Caco-2 (cell line): ENCODE data around the gene VAPB. TPM values are rescaled to one million over a fixed set of nuclear protein-coding genes. Genes with fewer than 3 reads are reported as not detected.

ENCODE experiments used
- BruUV-seq: library from RNA; stranded (reverse); fragments of 400-500 nt; replicated peaks from 2 replicates; lab custom pipeline; 2021; lab: Mats Ljungman, UMichigan
- CTCF ChIA-PET: fragments of 300-600 bp; sonication (Branson Sonifier 250); formaldehyde crosslinking; loops from one replicate; lab custom pipeline; 2022; ENCODE audit warnings: antibody characterized with exemption; lab: Charles Lee
- POLR2A ChIA-PET: fragments of 300-600 bp; sonication (Branson Sonifier 250); formaldehyde crosslinking; loops from one replicate; lab custom pipeline; 2022; ENCODE audit warnings: antibody characterized with exemption; lab: Charles Lee
- DNase-seq, 2 experiments: peaks; one replicate each; pipeline versions ENCODE4 v3.0.0 to v3.0.0-alpha.2; 2020 to 2022
- H3K27me3 ChIP-seq: replicated peaks from 2 replicates; pipeline ENCODE4 v1.6.0; 2011; ENCODE audit warnings: low read length; ENCODE audit not compliant: control insufficient read depth, insufficient read depth
- H3K36me3 ChIP-seq: 2 replicates; pipeline ENCODE4 v1.5.1; 2011; ENCODE audit warnings: low read length; ENCODE audit not compliant: control insufficient read depth, insufficient read depth
- H3K4me1 ChIP-seq: fragments of 250-450 bp; sonication (Bioruptor Pico); 2 replicates; pipeline ENCODE4 v1.5.1; 2020; ENCODE audit warnings: mild to moderate bottlenecking
- H3K4me3 ChIP-seq: 2 replicates; pipeline ENCODE4 v1.5.1; 2011; ENCODE audit warnings: low read depth, mild to moderate bottlenecking, control low read depth, low read length
- H3K9me3 ChIP-seq: fragments of 250-450 bp; sonication (Bioruptor Pico); 2 replicates; pipeline ENCODE4 v1.5.1; 2020; ENCODE audit warnings: mild to moderate bottlenecking, moderate library complexity
- H3K27ac Mint-ChIP-seq: one replicate; pipeline ENCODE4 v1.8.0; 2022; ENCODE audit warnings: mixed read lengths; ENCODE audit not compliant: unreplicated experiment
- H3K27me3 Mint-ChIP-seq: one replicate; pipeline ENCODE4 v1.8.0; 2022; ENCODE audit warnings: mixed read lengths; ENCODE audit not compliant: insufficient read depth, unreplicated experiment
- H3K36me3 Mint-ChIP-seq: one replicate; pipeline ENCODE4 v1.8.0; 2022; ENCODE audit warnings: mild to moderate bottlenecking, mixed read lengths; ENCODE audit not compliant: insufficient read depth, unreplicated experiment
- H3K4me1 Mint-ChIP-seq: one replicate; pipeline ENCODE4 v1.8.0; 2022; ENCODE audit warnings: low read depth, mixed read lengths; ENCODE audit not compliant: unreplicated experiment
- H3K4me3 Mint-ChIP-seq: one replicate; pipeline ENCODE4 v1.8.0; 2022; ENCODE audit warnings: mild to moderate bottlenecking, moderate library complexity, mixed read lengths; ENCODE audit not compliant: unreplicated experiment
- H3K9me3 Mint-ChIP-seq: one replicate; pipeline ENCODE4 v1.8.0; 2022; ENCODE audit warnings: mixed read lengths; ENCODE audit not compliant: unreplicated experiment
- CTCF ChIP-seq, 2 experiments: fragments of 200-600 bp in 1 of 2; IDR thresholded peaks; 1 replicate in 1 of 2; 2 replicates in 1 of 2; pipeline versions ENCODE4 v1.5.1 to v1.8.0; 2011 to 2022; ENCODE audit warnings: antibody characterized with exemption in 1 of 2, control low read depth in 1 of 2, inconsistent platforms in 1 of 2, low read depth in 1 of 2, low read length in 1 of 2, mild to moderate bottlenecking in 1 of 2, moderate library complexity in 1 of 2; ENCODE audit not compliant: insufficient read depth in 1 of 2, severe bottlenecking in 1 of 2, unreplicated experiment in 1 of 2
- intact Hi-C: fragments of 100-400 bp; cut with micrococcal nuclease; formaldehyde crosslinking; loops from one replicate; pipeline ENCODE4 v1.10.0; 2022; ENCODE audit not compliant: unreplicated experiment
- total RNA-seq: library from RNA; stranded (reverse); gene quantifications from 2 replicates; pipeline ENCODE4 v1.2.3, GENCODE V29; 2022

Gene VAPB
- total RNA-seq, 1 experiment from 2014 or later: 186 TPM

DNA sequence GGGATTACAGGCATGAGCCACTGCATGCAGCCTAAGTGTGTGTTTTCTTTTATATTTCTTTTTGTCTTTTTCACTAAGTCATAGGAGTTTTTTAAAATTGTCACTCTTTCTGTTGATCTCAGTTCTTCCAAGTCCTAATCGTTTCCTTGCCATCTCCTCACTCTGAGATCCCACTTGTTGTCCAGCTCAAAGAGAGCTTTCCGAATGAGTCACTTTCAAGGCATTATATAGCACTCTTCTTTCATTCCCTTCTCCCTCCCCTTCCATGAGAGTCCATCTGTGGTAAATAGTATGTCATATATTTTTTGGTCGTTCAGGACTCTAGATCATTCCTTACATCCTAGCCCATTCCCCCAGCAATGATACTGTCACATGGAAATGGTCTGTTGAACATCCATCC, 4.3 kb downstream of the VAPB start:
- POLR2A ChIA-PET: interaction anchor here (0.6 kb wide), 1 partner anchor 601 kb away, joined by 3 read pairs; no protein-coding TSS in a partner anchor
- Mint-ChIP-seq H3K9me3 (no peaks in the 10 kb centered on the region), H3K27me3 (no peaks in the 10 kb centered on the region), H3K4me1 (peaks cover 50% of the 10 kb centered on the region), H3K36me3 (peaks cover 61% of the 10 kb centered on the region), H3K27ac (peak overlapping the region; percentile 13), H3K4me3 (no peak overlapping the region)
- BruUV-seq: no TSS peak
- Histone ChIP-seq H3K27me3 (no peaks in the 10 kb centered on the region), H3K36me3 (peaks cover 5% of the 10 kb centered on the region; the same call in 1 of the 2 replicates), H3K9me3 (peaks cover 3% of the 10 kb centered on the region; the same call in 1 of the 2 replicates), H3K4me3 (no peak overlapping the region), H3K4me1 (peaks cover 44% of the 10 kb centered on the region)
- CTCF ChIA-PET: no interaction called here
- intact Hi-C loops: no loop called here
- TF ChIP-seq CTCF (IDR thresholded peaks at IDR 0.05; ENCODE audit: insufficient read depth in 1 of 2, low read depth in 1 of 2, low read length in 1 of 2, severe bottlenecking in 1 of 2, unreplicated experiment in 1 of 2): no peak
- no peak for DNase-seq

DNA sequence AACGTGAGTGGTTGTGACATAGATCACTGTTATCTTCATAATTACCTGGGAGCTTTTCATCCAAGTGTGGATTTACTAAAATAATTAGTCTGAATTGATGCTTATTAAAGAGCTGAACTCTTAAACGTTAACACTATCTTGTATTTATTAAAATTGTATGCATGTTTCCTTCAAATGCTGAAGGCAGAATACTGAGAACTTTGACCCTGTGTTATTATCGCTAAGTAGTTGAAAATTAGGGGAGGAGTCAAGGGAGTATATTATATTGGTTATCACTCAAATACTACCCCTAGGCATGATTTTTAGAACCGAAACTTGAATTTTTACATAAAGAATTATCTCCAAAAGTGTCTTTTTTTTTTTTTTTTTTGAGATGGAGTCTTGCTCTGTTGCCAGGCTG, 5.8 kb downstream of the VAPB start:
- BruUV-seq: no TSS peak
- no peak overlapping the region for H3K4me3 ChIP-seq
- Mint-ChIP-seq H3K4me3 (no peak overlapping the region), H3K27ac (no peak overlapping the region), H3K27me3 (no peaks in the 10 kb centered on the region), H3K4me1 (peaks cover 50% of the 10 kb centered on the region), H3K9me3 (no peaks in the 10 kb centered on the region), H3K36me3 (peaks cover 51% of the 10 kb centered on the region)
- intact Hi-C loops: no loop called here
- no peak for DNase-seq
- no peaks in the 10 kb centered on the region for H3K27me3 ChIP-seq
- H3K36me3 ChIP-seq: peaks cover 5% of the 10 kb centered on the region; the same call in 1 of the 2 replicates
- CTCF ChIA-PET: no interaction called here
- POLR2A ChIA-PET: no interaction called here
- no peaks in the 10 kb centered on the region for H3K9me3 ChIP-seq
- TF ChIP-seq CTCF (IDR thresholded peaks at IDR 0.05; ENCODE audit: insufficient read depth in 1 of 2, low read depth in 1 of 2, low read length in 1 of 2, severe bottlenecking in 1 of 2, unreplicated experiment in 1 of 2): no peak
- peaks cover 41% of the 10 kb centered on the region for H3K4me1 ChIP-seq

DNA sequence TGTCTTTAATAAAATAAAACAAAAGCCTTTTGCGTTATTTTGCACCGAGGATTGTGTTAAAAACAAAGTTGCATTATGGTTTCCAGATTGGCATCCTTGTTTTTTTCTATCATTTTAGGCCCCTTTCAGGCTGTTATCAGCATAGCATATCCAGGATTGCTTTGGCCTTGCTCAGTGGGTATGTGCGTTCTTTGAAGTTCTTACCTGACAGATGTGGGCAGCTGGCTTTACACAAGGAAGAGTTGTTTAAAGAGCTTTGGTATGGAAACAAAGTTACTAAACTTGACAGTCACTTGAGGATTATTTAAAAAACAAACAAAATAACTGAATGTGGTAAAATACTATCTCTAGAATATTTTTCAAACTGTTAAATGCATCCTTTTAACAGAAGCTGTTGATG, 6.6 kb downstream of the VAPB start:
- CTCF ChIA-PET: no interaction called here

More for the DNA sequence above, 6.6 kb downstream of the VAPB start:
- H3K36me3 ChIP-seq: peaks cover 4% of the 10 kb centered on the region; the same call in 1 of the 2 replicates
- Mint-ChIP-seq H3K36me3 (peaks cover 43% of the 10 kb centered on the region), H3K4me1 (peaks cover 43% of the 10 kb centered on the region), H3K9me3 (no peaks in the 10 kb centered on the region), H3K27me3 (no peaks in the 10 kb centered on the region), H3K4me3 (no peak overlapping the region), H3K27ac (no peak overlapping the region)
- no peak for TF ChIP-seq CTCF (IDR thresholded peaks at IDR 0.05; ENCODE audit: insufficient read depth in 1 of 2, low read depth in 1 of 2, low read length in 1 of 2, severe bottlenecking in 1 of 2, unreplicated experiment in 1 of 2)
- H3K4me3 ChIP-seq: no peak overlapping the region
- no peaks in the 10 kb centered on the region for H3K27me3 ChIP-seq
- no peaks in the 10 kb centered on the region for H3K9me3 ChIP-seq
- DNase-seq: no peak
- peaks cover 33% of the 10 kb centered on the region for H3K4me1 ChIP-seq
- POLR2A ChIA-PET: no interaction called here
- BruUV-seq: no TSS peak
- intact Hi-C loops: no loop called here
